HepG2 (cell line): ENCODE measurements around the gene ABHD1. TPM values are rescaled to one million over a fixed set of nuclear protein-coding genes. Genes with fewer than 3 reads are reported as not detected.
A peak's percentile ranks its signal among the peaks of the same experiment; 100 is the strongest.

ENCODE experiments used
- ARNTL ChIP-seq: sonication (generic); formaldehyde crosslinking; IDR thresholded peaks from 2 replicates; pipeline ENCODE4 v1.4.0; 2020; ENCODE audit warnings: mild to moderate bottlenecking, missing genetic modification reagents
- ELF3 ChIP-seq: IDR thresholded peaks from 2 replicates; pipeline ENCODE4 v1.6.1; 2016; ENCODE audit warnings: missing genetic modification reagents, missing compliant biosample characterization
- JUNB ChIP-seq: sonication (generic); formaldehyde crosslinking; IDR thresholded peaks from 2 replicates; pipeline ENCODE4 v1.8.0; 2022; ENCODE audit warnings: missing genetic modification reagents, mild to moderate bottlenecking, borderline replicate concordance
- KDM3A ChIP-seq: IDR thresholded peaks from 2 replicates; pipeline ENCODE4 v1.6.1; 2018; ENCODE audit warnings: low read depth, missing compliant biosample characterization
- KIAA2018 ChIP-seq: sonication (generic); formaldehyde crosslinking; IDR thresholded peaks from 2 replicates; pipeline ENCODE4 v1.5.0; 2020; ENCODE audit warnings: mild to moderate bottlenecking, missing genetic modification reagents, borderline replicate concordance
- MAF1 ChIP-seq: sonication (generic); formaldehyde crosslinking; IDR thresholded peaks from 2 replicates; pipeline ENCODE4 v1.5.0; 2020; ENCODE audit warnings: missing genetic modification reagents, borderline replicate concordance
- MLLT10 ChIP-seq: sonication (generic); formaldehyde crosslinking; IDR thresholded peaks from 2 replicates; pipeline ENCODE4 v1.4.0; 2020; ENCODE audit warnings: missing genetic modification reagents
- MZF1 ChIP-seq: sonication (generic); formaldehyde crosslinking; IDR thresholded peaks from 2 replicates; pipeline ENCODE4 v1.8.1; 2023; ENCODE audit warnings: mild to moderate bottlenecking, missing genetic modification reagents, borderline replicate concordance
- PAX8 ChIP-seq: sonication (generic); formaldehyde crosslinking; IDR thresholded peaks from 2 replicates; pipeline ENCODE4 v1.8.0; 2022; ENCODE audit warnings: mild to moderate bottlenecking, missing genetic modification reagents, borderline replicate concordance
- POLR2G ChIP-seq: fragments of 200-400 bp; formaldehyde crosslinking; IDR thresholded peaks from 2 replicates; pipeline ENCODE4 v1.6.1; 2018; ENCODE audit warnings: mild to moderate bottlenecking, low read depth, low read length, moderate library complexity
- RBM39 ChIP-seq: fragments of 200-400 bp; formaldehyde crosslinking; IDR thresholded peaks from one replicate; pipeline ENCODE4 v1.6.1; 2018; ENCODE audit warnings: antibody characterized with exemption, mild to moderate bottlenecking, low read depth, low read length; ENCODE audit not compliant: poor library complexity, severe bottlenecking
- TBX3 ChIP-seq: fragments of 450-650 bp; IDR thresholded peaks from 2 replicates; pipeline ENCODE4 v1.6.1; 2017; ENCODE audit warnings: antibody characterized with exemption, mild to moderate bottlenecking, inconsistent platforms, borderline replicate concordance
- TFDP2 ChIP-seq: sonication (generic); formaldehyde crosslinking; IDR thresholded peaks from 2 replicates; pipeline ENCODE4 v1.4.0; 2020; ENCODE audit warnings: missing genetic modification reagents
- ZFP1 ChIP-seq: IDR thresholded peaks from 2 replicates; pipeline ENCODE4 v1.6.1; 2016
- ZNF280B ChIP-seq: sonication (generic); formaldehyde crosslinking; IDR thresholded peaks from 2 replicates; pipeline ENCODE4 v1.5.0; 2020; ENCODE audit warnings: missing genetic modification reagents, mild to moderate bottlenecking, borderline replicate concordance
- ZNF605 ChIP-seq: sonication (generic); formaldehyde crosslinking; IDR thresholded peaks from 2 replicates; pipeline ENCODE4 v1.8.0; 2022; ENCODE audit warnings: mild to moderate bottlenecking, missing genetic modification reagents
- polyA plus RNA-seq, 8 experiments: library from polyadenylated mRNA; depleted of rRNA in 3 of 8; stranded (reverse) in 7 of 8; unstranded in 1 of 8; fragments of >200 nt; fragmentation: Illumina TruSeq in 4 of 8; extraction: Trizol in 4 of 8; gene quantifications; 2 replicates each; pipeline versions ENCODE4 v1.2.1 to v1.2.3, GENCODE V29; 2011 to 2016; ENCODE audit warnings: low read depth in 4 of 8, missing spikeins in 1 of 8, mixed read lengths in 1 of 8; ENCODE audit not compliant: insufficient read depth in 1 of 8
- total RNA-seq, 5 experiments: library from RNA; depleted of rRNA; stranded (reverse); fragments of >200 nt; fragmentation: Illumina TruSeq; extraction: Trizol; gene quantifications; 2 replicates each; pipeline ENCODE4 v1.2.3, GENCODE V29; 2016; ENCODE audit warnings: low read depth in 1 of 5
- TF ChIP-seq, protein P1 (sequence below): sonication (generic); formaldehyde crosslinking; IDR thresholded peaks from 2 replicates; pipeline ENCODE4 v1.5.1; 2020; ENCODE audit warnings: missing genetic modification reagents, mild to moderate bottlenecking, borderline replicate concordance

Gene ABHD1
- total and polyA plus RNA-seq, 2 of the 13 experiments (the other 11 are each of a cell fraction or from before 2014, with no cell fraction given), result 0.04 to 0.81 TPM

GRCh38 chr2:27177441-27178351 is 54.1 kb downstream of the ABHD1 start (continued):
- TF ChIP-seq TFDP2, result 0 out of 2 replicates have a peak, but pooled peaks have one; percentile 47
- TF ChIP-seq ZNF605 (CRISPR knock-in tag), result peak; percentile 85
- TF ChIP-seq JUNB, result no peak
- peak; percentile 88 for TF ChIP-seq ZFP1 (CRISPR knock-in tag)
- TF ChIP-seq KDM3A (CRISPR knock-in tag), result peak; percentile 81
- peak; percentile 55; the same call in 1 of the 2 replicates for TF ChIP-seq ZNF280B
- TF ChIP-seq PAX8 (CRISPR knock-in tag), result no peak
- no peak for TF ChIP-seq POLR2G
- no peak for TF ChIP-seq MZF1 (CRISPR knock-in tag)
- peak; percentile 98 for TF ChIP-seq TBX3
- TF ChIP-seq MLLT10, result no peak
- no peak for TF ChIP-seq RBM39
- 0 out of 2 replicates have a peak, but pooled peaks have one; percentile 67 for TF ChIP-seq KIAA2018
- TF ChIP-seq ELF3, result peak; percentile 95
- TF ChIP-seq, protein P1, sequence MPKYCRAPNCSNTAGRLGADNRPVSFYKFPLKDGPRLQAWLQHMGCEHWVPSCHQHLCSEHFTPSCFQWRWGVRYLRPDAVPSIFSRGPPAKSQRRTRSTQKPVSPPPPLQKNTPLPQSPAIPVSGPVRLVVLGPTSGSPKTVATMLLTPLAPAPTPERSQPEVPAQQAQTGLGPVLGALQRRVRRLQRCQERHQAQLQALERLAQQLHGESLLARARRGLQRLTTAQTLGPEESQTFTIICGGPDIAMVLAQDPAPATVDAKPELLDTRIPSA (CRISPR knock-in tag), result no peak
- peak; percentile 99 for TF ChIP-seq ARNTL (CRISPR knock-in tag)
- no peak for TF ChIP-seq MAF1 (CRISPR knock-in tag)
